Fibroblast of skin of back (primary cell): ENCODE results near the gene CCR5AS.
"Not testable (repeated sequence)": the region's sequence is repeated elsewhere in the genome, so short reads cannot be mapped to it uniquely, and the experiment has no call there.

ENCODE experiments used
- DNase-seq: peaks from one replicate; pipeline ENCODE4 v3.0.0-alpha.2; 2013

CCR5AS gene

GRCh38 chr3:46406788-46407611, at the start of gene CCR5AS, which contains the start of gene CCRL2:
Gene CCR5AS (minus strand): TSS chr3:46407066.
Gene CCRL2 (plus strand): TSS chr3:46407259. CDS start chr3:46408080, 821 bp downstream.
- peak; percentile 74 for DNase-seq

- DNase-seq: no peak
These were observed 49.3 kb upstream of the CCR5AS start for GRCh38 chr3:46456118-46456517.

GRCh38 chr3:46455231-46456115, 48.6 kb upstream of the CCR5AS start:
- no peak for DNase-seq

- no peak for DNase-seq
These were observed 47.7 kb upstream of the CCR5AS start for GRCh38 chr3:46454606-46455005.

- DNase-seq: no peak
These were observed 47.3 kb upstream of the CCR5AS start for GRCh38 chr3:46454209-46454595.

DNA sequence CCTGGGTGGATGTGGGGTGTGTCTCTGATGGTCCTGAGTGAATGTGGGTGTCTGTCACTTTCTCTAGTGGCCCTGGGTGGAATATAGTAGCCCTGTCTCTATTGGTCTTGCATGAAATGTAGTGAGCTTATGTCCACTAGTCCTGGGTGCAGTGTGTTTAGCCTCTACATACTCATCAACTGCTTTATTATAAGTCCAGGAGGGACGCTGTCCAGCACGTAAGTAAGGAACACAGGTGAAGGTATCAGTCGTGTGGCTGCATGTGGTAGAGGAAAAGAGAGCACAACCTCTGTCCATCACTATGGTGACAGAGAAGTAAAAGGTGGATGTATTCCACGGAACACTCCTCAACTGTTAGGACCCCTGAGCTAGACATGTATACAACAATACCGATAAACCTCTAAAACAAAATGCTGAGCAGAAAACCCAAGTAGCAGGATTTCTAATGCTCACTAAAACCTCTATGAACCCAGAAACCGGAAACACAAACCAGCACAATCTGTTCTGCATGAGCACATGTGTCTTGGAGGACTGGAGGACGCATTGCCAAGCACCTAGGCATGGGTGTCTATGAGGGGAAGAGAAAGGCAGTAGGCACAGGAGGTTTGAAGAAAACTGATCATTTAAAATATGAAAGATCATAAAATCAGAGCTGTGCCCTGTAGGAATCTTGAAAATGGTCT, 46.8 kb upstream of the CCR5AS start:
- DNase-seq: no peak

DNA sequence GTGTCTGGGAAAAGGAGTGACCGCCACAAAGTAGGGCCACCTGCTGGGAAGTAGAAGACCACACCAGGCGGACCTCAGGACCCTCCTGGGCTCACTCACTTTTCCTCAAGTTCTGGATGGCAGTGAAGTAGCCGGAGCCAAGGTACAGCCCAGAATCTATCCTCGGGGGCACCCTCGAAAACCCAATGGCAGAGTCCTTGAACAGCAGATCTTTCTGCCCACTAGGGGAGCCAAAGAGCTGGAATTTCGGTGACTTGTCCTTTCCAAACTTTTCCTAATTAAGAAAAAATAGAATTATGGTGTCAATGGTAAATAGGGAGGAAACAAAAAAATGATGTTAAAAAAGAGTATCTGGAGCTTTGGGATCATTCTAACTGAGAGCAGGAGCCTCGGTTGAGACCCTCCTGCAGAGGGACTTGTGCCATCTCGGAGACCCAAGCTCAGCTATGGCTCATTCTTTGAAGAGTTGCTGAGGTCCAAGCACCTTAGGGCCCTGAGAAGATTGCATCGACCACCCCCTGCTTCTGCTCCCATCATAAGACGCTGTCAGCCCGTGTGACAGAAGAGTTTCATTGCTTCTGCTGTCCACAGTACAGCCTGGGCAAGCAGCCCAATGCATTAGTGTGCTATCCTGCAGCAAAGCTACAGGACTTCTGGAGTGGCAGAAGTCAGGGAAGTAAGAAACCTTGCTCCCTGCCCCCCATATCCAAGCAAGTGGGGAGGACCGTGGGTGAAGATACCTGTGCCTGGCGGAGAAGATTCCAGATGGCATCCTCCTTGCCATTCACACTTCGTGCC, 43.1 kb upstream of the CCR5AS start:
- DNase-seq: peak; percentile 12

- no peak for DNase-seq
These were observed 41.9 kb upstream of the CCR5AS start for GRCh38 chr3:46448721-46449120.

DNA sequence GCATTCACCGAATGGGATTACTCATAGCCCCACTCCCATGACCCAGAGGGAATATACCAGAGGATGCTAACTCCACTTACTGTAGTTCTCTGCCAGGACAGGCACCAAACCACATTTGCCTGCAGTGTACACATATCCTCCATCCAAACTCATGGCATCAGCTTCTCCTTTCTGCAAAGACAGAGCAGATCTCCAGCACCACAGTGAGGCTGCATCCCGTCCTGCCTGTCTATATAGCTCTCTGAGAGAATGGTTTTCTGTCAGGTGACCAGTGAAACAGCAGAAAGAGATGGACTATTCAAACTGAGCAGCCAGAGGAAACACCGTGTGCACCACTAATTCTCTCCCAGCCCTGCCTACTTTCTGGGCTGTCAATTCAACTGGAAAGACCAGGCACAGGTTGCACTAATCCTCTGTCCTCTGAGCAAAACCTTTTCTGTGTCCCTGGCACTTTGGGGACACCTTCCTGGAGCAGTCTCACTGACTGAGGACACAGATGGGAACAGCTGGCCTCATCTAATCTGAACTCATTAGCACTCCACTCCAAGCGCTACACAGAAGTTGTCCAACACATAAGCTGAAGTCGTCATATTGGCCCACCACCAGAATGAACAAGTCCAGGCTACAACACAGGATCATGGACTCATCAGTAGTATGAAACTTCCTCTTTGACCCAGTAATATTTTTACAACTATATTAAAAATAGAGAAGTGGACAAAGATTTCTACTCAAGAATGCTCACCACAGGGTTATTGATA, 40.5 kb upstream of the CCR5AS start:
- DNase-seq: no peak

DNA sequence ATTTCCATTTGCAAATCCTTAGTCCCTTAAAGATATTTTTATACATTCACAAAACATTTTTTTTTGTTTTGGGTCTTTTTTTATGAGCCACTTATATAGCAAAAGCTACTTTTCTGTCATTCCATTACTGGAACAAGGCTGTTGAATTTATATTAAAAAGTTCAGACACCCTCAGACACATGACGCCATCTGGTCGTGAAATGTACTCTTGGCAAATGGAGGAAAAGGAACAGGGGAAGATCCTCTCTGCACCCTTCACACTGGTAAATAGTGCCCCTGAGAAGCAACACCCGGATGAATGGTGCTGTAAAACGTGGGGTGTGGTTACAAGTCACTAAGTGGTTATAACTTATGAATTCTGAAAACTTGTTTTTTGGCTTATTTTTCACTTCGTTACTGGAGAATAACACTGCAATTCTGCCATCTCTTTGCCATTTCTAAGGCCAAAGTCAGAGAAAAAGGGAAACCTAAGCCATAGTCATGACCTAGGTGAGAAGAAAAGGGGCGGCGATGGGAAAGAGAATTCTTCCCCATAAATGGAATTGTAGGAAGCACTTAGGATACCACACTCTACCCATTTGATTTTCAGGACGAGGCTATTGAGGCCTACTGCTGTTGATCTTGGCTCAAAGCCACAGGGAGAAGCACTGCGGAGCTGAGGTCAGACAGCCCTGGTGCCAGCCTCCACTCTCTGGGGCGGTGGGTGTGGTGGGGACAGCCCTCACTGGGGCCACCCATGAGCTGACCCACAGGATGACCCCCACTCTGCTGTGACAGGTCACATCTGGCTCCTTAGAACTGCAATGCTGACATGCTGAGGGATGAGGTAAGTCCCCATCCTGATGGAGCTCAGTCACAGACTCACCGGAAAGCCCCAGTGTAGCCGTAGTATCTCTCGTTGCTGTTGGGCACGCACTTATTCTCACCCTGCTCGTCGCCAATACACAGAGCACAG, 36.0 kb upstream of the CCR5AS start:
- DNase-seq: no peak

- no peak for DNase-seq
These were observed 33.8 kb upstream of the CCR5AS start for GRCh38 chr3:46440531-46441294.

DNA sequence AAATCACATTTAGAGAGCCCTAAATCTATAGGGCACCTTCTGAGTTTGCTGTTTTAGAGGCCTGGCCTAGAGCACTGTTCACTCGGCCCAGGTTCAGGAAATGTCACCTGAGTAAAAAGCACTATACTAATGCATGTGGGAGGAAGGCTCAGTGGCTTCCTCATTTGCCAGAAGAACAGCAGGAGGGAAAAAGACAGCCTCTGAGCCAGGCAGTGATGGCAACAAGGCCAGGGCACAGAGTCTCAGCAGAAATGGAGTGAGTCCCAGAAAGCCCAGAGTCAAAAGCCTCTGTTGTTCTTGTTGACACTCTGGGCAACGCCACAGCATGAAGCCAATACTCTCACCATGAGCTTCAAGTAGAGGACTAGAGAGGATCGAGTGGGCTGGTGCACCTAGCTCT, 32.0 kb upstream of the CCR5AS start:
- DNase-seq: no peak

GRCh38 chr3:46435081-46435726, 28.3 kb upstream of the CCR5AS start:
- DNase-seq: no peak

- no peak for DNase-seq
These were observed 27.0 kb upstream of the CCR5AS start for GRCh38 chr3:46433841-46434240.

DNA sequence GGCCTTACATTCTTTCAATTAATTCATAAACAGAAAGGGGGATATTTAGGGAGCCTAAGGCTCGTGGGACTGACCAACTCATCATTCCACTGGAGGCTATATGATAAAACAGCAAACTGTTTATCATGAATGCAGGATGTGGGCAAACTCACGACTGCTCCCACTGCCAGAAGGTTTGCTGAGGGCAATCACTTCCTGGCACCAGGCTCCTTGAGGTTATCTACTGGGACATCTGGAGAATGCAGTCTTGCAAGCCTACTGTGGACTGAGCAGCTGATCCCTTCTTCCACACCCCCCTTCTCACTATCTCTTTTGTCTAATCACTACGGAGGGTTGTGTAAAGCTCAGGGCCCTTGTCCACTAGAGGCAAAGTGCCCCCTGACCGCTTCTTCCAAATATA, 26.3 kb upstream of the CCR5AS start:
- DNase-seq: not testable (repeated sequence)

DNA sequence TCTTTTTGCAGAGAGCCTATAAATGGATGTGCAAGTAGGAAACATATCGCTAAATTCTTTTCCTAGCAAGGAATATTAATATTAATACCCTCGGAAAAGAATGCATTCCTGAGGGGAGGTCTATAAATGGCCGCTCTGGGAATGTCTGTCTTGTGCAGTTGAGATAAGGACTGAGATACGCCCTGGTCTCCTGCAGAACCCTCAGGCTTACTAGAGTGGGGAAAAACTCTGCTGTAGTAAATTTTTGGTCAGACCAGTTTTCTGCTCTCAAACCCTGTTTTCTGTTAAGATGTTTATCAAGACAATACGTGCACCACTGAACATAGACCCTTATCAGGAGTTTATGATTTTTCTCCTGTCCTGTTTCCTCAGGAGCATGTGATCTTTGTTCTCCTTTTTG, 25.0 kb upstream of the CCR5AS start:
- not testable (repeated sequence) for DNase-seq

GRCh38 chr3:46430879-46431278, 24.0 kb upstream of the CCR5AS start:
- not testable (repeated sequence) for DNase-seq

DNA sequence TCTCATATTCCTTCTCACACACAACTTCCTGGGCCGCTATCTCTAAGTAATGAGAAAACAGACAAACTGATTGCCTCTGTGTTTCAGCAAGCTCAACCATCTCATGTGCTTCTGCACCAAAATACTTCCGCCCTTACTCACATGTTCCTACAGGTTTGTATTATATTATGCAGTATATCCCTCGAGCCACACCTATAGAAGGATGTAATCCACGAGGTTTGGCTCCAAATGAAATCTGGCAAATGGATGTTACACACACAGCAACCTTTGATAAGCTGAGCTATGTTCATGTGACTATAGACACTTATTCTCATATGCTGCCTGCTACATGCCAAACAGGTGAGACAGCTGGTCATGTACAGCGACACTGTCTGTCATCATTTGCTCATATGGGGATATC, 22.8 kb upstream of the CCR5AS start:
- DNase-seq: no peak

DNA sequence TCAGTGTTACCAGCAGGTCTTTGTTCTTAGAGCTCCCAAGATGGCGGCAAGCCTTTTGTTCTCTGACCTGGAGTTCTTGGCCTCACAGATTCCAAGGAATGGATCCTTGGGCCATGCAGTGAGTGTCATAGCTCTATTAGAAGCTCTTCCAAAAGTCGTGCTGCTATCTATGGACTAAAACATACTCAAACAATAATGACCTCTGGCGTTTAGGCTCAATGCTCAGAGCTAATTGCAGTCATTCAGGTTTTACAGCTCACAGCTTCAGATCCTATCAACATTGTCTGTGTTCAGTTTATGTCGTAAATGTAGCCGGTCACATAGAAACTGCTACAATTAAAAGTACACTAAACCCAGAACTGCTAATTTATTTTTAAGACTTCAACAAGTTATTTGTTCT, 22.4 kb upstream of the CCR5AS start:
- no peak for DNase-seq
